GM19238 (cell line): ENCODE data around the gene CCDC175.

Source experiments
- DNase-seq: peaks from one replicate; pipeline ENCODE4 v3.0.0; 2011; ENCODE audit warnings: low spot score; ENCODE audit not compliant: insufficient read length

The CCDC175 gene

GRCh38 chr14:59482541-59483331 lies 93.9 kb downstream of the CCDC175 start:
- DNase-seq: no peak

GRCh38 chr14:59481871-59482540 lies 94.6 kb downstream of the CCDC175 start:
- no peak for DNase-seq

- no peak for DNase-seq
Observed at GRCh38 chr14:59481407-59481806, 95.2 kb downstream of the CCDC175 start.

- no peak for DNase-seq
Observed at GRCh38 chr14:59480166-59480565, 96.4 kb downstream of the CCDC175 start.

- DNase-seq: no peak
Observed at GRCh38 chr14:59478540-59478939, 98.1 kb downstream of the CCDC175 start.

- DNase-seq: no peak
Observed at GRCh38 chr14:59475709-59476108, 100.9 kb downstream of the CCDC175 start.

GRCh38 chr14:59474172-59474571 lies 102.4 kb downstream of the CCDC175 start:
- no peak for DNase-seq

GRCh38 chr14:59465316-59466135 lies 111.1 kb downstream of the CCDC175 start, which contains the start of gene GPR135:
Gene GPR135 (minus strand): TSS chr14:59465380. CDS start chr14:59465226, 154 bp downstream.
- peak; percentile 23 for DNase-seq

- peak; percentile 43 for DNase-seq
Observed at GRCh38 chr14:59464486-59465315, 111.9 kb downstream of the CCDC175 start.

- no peak for DNase-seq
Observed at GRCh38 chr14:59463787-59464485, 112.7 kb downstream of the CCDC175 start.

GRCh38 chr14:59461891-59462290 lies 114.7 kb downstream of the CCDC175 start:
- no peak for DNase-seq

- no peak for DNase-seq
Observed at GRCh38 chr14:59460378-59460777, 116.2 kb downstream of the CCDC175 start.

GRCh38 chr14:59458486-59458885 lies 118.1 kb downstream of the CCDC175 start:
- no peak for DNase-seq

GRCh38 chr14:59455411-59455810 lies 121.2 kb downstream of the CCDC175 start:
- no peak for DNase-seq
